EH (cell line): ENCODE data around the gene OR51B5.
A peak's percentile ranks its signal among the peaks of the same experiment; 100 is the strongest.
"Not testable (repeated sequence)": the region's sequence is repeated elsewhere in the genome, so short reads cannot be mapped to it uniquely, and the experiment has no call there.

Source experiments
- DNase-seq: peaks from one replicate; pipeline ENCODE4 v3.0.0-alpha.2; 2015; ENCODE audit warnings: low read depth

Gene OR51B5, protein sequence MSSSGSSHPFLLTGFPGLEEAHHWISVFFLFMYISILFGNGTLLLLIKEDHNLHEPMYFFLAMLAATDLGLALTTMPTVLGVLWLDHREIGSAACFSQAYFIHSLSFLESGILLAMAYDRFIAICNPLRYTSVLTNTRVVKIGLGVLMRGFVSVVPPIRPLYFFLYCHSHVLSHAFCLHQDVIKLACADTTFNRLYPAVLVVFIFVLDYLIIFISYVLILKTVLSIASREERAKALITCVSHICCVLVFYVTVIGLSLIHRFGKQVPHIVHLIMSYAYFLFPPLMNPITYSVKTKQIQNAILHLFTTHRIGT

DNA sequence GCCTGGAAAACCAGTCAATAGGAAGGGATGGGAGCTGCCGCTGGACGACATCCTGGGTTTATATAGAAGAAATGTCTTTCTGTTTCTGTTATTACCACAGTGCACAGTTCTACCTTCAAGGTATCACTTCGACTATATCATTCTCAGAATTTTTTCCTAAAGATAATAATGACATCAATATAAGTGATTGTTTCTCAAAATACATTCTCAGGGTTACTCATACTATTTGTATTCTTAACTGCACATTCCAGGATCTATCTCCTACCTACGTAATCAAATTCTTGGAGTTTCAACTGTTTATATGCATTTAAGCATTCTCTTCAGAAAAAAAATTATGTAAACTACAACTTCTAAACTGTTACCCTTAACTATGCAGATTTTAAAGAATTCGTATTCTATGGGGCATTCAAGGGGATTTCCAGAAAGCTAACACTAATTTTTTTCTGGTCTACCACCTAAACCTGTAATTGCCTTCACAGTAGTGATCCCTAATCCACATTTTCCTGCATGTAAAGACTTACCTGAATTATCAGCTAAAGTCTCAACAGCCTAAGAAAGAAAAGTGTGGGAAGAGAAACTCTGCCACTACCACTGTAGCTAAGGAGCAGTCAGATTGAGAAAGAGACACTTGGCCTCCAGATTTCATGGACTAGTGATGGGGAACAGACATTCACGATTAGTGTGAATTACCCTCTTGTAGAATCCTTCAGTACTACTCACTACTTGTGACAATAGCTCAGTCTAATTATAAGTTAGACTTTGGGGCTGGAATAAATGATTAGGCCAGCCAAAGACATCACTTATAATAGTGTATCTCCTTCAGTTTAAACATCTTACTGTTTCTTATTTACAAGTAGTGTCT lies at the start of gene OR51B5:
Gene OR51B5 (minus strand): TSS at position 51 of the 862 bp plus-strand sequence. CDS start 0 bp downstream, at position 51.
- DNase-seq: peak; percentile 45

DNA sequence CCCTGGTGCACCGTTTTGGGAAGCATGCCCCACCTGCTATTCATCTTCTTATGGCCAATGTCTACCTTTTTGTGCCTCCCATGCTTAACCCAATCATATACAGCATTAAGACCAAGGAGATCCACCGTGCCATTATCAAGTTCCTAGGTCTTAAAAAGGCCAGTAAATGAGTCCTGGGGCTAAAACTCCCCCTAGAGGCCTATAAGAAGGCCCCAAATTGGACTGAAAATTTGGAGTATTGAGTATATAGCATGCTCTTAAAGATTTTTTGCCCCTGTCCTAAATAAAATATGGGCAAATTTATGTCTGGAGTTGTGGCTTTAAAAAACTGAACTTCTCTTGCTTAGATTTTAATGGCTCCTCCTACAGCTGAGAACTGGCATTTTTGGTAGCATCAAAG lies 46.9 kb upstream of the OR51B5 start:
- no peak for DNase-seq

DNA sequence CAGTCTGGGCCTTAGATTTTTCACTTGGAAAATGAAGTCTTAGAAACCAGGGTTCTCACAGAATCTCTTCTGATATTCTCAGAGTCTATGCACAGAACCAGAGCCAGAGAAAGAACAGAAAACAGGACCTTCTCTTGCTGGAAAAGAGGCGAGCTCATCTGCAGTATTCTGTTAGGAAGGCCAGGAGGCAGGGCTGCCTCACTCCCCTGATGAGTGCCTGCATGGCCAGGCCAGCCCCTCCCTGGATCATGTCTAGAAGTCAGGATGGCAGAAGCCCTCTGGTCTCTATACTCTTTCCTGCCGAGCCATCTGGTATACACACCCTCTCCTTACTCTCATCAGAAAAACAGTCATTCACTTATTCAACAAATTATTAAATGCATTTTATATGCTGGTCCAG lies 41.0 kb upstream of the OR51B5 start:
- DNase-seq: no peak

DNA sequence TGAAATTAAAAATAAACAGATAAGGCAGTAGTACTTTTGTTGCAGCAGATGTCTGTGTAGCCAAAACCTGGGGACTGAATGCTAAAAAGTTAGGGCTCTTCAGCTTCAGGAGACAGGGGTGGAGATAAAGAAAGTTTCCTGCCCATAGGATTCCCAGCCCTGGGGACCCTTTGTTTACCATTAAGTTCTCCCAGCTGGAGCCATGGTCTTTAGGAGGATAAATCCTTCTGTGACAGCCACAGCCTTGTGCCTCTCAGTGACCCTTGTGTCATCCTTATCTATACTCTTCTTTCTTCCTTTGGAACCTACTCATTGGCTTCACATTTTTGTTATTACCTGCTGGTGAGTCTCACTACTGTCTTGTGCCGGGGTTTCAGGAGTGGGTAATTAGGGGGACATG lies 40.3 kb upstream of the OR51B5 start, which contains the start of gene OR51M1:
Gene OR51M1 (plus strand): TSS at position 237 of the 400 bp plus-strand sequence. CDS start 5,587 bp downstream, outside the sequence.
- DNase-seq: no peak

DNA sequence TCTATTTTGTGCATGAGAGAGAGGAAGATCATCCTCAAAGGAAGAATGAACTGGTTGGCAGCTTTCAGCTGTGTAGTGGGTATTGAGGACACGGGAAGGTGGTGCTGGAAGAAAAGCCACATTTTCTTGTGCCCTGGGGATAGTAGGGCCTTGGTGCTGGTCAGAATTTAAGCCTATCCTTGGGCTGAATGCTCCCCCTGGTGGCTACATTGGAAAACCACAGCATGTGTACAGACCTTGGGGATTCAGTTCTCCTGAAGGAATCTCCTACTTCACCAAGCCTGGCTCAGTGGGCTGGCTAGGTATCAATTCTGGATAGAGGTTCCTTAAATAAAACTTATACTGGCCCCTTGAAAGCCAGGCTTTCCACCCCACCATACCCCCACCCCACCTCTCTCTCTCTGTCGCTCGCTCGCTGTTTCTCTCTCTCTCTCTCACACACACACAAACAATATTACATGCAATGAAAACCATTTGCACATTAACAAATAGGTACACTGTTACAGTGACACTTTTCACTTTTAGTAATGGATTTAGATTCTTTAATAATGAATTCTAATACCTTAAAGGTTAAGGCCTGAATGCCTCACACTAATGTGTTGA lies 37.5 kb upstream of the OR51B5 start:
- peak; percentile 79 for DNase-seq

DNA sequence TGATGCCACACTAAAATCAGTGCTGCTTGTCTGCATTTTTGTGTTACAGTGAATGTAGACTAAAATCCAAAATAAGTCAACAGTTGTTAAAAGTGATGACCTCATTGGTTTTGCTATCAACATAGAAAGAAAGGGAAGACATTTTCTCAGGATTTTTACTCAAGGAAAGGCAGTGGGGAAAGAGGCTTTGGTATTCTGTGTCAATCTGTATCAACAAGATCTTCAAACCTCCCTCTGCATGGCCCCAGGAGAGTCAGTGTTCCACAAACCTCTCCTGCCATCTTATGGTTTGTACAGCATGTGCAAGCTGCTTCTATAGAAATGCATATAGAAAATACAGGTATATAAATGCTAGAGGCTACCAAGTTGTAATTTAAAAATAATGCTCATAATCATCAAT lies 26.5 kb upstream of the OR51B5 start:
- DNase-seq: peak; percentile 75

DNA sequence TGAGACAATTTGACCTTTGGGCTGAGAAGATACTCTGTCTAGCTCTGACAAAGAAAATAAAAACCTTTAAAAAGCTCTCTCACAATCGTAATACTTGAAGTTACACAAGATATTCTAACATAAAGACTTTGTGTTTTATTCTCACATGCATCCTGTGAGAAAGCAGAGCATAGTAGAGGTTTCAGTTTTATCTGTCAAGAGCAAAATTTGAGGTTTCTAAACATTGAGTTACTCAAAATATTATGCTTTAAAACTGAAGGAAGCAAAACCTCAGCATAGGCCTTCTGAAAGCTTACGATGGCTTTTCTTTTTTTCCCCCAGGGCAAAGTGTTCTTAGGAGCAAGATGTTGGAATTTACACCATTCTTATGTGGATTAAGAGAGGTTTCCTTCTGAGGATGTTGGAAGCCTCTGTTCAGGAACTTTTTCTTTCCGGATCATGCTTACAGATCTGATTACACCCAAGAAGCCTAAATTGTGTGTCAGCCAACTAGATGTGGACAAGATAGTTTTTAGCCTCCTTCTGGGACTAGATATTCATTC lies 25.2 kb upstream of the OR51B5 start:
- DNase-seq: peak; percentile 43

DNA sequence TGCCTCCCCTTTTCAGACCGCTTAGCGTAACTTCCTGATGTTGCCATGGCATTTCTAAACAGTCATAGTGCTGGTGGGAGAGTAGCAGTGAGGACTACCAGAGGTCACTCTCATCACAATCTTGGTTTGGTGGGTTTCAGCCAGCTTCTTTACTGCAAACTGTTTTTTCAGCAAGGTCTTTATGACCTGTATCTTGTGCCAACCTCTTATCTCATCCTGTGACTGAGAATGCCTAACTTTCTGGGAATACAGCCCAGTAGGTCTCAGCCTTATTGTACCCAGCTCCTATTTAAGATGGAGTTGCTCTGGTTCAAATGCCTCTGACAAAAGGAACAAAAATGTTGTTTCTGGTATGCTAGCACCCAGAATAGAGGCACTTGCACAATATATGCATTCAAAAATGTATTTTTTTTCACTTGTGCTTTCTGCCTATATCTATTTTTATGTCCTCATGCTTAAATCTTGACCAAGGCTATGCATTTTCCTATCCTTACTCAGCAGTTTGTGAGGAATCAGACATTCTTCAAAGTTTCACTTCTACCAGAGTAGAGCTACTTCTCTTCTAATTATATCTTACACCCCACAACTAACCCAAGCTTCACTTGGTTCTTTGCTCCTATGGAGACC lies 24.2 kb upstream of the OR51B5 start:
- peak; percentile 95 for DNase-seq

DNA sequence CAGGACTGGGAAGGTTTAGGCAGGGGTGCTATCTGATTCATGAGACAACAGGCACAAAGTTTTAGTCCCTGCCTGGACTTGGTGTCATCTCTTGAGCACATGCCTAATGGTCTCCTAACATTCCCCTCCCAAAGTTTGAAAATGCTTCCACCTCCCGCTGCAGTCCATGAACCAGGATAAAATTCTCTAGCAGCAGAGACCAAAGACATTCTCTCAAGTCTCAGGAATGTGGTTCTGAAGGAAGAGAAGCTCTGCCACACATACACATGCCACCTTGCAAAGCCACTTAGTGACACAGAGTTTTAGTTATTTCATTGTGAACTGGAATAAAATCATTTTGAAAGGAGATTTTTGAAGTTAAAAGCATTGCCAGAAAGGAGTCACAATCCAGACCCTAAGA lies 23.5 kb upstream of the OR51B5 start:
- DNase-seq: peak; percentile 72

DNA sequence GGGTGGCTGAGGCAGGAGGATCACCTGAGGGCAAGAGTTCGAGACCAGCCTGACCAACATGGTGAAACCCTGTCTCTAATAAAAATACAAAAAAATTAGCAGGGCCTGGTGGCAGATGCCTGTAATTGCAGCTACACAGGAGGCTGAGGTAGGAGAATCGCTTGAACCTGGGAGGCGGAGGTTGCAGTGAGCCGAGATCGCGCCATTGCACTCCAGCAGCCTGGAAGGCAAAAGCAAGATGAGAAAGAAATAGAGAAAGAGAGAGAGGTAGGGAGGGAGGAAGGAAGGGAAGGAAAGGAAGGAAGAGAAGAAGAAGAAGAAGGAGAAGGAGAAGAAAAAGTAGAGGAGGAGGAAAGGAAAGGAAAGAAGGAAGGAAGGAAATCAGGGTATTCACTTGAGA lies 23.0 kb upstream of the OR51B5 start:
- not testable (repeated sequence) for DNase-seq

DNA sequence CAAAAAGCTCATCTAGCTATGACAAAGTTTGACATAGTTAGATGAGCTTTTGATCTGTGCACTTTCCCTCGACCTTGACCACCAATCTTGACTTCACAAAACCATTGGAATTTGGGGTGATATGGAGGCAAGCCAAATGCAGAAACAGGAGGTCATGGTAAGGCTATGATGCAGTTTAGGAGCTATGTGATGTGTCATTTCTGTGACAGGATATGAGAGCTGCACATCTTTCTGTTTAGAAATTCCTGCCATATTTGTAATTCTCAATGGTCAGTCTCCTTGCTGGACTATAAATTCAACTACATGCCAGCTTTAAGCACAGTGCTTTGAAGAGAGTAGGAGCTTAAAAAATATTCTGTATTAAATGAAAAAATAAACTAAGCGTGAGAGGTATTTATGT lies 20.9 kb upstream of the OR51B5 start:
- peak; percentile 97 for DNase-seq

DNA sequence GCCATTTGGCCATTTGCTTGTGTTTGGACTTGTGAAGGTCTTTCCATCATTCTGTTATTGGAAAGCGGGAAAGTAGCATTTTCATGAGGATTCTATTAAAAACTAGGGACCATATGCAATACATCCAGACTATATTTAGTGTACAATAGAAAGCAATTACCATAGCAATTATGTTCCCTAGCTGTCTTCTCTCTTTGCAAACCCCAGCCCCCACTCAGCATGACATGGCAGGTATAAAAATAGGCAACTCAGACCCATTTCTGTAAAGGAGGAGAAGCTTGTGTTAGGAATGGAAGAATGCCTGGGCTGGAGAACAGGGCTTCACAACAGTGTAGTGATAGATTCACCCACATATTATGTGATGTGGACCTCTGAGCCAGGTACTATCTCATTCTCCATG lies 20.4 kb upstream of the OR51B5 start:
- peak; percentile 41 for DNase-seq

DNA sequence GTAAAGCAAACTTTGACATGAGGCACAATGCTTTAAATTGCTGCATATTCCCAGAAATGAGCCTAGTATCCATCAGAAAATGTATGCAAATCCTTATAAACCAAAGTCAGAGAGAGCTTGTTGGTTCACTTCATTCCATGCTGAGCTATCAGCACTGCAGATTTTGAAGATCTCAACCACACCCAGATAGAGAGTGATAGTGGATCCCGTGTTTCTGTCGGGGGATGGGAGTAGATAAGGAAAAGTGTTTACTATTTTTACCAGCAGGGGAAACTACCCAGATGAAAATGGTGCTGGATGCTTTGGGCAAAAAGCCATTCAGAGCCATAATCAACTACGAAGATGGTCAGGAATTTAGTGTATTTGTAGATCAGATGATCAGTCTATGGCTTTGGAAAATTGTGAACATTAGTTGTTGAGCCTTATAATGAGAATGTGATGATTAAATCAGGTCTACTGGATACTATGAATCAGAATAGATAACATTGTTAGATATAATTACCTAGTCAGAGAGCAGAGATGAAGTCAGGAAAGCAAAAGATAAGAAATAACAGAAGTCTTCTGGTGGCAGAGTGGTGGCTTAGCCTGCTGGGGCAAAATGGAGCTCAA lies 18.8 kb upstream of the OR51B5 start:
- DNase-seq: peak; percentile 47

DNA sequence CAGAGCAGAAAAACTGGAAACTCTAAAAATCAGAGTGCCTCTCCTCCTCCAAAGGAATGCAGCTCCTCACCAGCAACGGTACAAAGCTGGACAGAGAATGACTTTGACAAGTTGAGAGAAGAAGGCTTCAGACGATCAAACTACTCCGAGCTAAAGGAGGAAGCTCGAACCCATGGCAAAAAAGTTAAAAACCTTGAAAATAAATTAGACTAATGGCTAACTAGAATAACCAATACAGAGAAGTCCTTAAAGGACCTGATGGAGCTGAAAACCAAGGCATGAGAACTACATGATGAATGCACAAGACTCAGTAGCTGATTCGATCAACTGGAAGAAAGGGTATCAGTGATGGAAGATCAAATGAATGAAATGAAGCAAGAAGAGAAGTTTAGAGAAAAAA lies 12.7 kb upstream of the OR51B5 start:
- DNase-seq: not testable (repeated sequence)

DNA sequence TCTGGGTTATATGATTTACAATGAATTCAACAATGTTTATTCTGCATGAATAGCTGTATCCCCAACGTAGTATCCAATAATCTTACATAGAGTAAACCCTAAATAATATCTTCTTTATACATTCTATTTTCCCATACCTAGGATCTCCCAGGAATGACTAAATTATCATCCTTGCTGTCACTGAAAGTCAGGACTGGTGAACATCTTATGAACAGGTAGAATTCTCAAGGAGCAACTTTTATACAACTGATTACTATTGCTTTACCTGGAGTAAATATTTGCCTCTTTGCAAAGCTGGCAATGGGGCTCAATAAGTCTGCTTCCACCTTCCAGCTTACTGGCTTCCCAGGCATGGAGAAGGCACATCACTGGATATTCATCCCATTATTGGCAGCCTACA lies 7.9 kb upstream of the OR51B5 start, which contains the start of gene OR51B6:
Gene OR51B6 (plus strand): TSS at position 301 of the 400 bp plus-strand sequence. CDS start 0 bp downstream, at position 301.
- no peak for DNase-seq

DNA sequence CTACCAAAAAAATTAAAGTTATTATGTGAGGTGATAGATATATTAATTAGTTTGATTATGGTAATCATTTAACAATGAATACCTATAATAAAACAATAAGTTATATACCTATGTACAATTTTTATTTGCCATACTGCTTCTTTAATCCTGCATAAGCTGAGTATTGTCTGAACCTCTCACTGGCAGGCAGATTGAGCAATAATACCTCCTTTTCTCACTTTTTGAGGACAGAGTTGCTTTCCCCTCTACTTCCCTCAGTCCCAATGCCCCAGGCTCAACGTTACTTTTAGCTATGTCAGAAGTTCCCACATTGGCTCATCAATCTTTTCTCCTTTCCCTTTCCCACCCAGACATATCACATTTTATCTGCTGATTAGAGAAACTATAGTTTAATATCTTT lies 6.2 kb upstream of the OR51B5 start:
- no peak for DNase-seq

DNA sequence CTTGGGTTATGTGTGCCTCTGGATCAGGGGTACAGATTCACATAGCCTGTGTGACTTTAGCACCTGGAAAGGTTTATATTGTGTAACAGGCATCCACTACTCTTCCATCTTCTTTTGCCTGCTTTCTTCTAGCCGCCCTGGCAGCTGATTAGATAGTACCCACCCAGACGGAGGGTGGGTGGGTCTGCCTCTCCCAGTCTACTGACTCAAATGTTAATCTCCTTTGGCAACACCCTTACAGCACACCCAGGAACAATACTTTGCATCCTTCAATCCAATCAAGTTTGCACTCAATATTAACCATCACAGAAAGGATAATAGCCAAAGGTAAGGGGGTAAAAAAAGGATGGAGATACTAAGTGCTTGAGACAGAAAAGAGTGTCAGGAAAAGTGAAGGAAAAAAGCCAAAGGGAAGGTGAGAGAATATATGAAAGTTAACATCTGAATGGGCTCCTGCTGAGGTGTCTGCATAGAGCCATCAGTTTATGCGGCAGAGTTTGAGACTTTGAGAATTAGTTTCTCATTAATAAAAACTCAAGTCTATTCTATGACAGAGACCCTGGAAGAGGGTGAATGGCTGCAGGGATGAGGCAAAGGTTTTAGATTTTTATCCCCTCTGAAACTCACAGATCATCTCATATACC lies 5.3 kb upstream of the OR51B5 start:
- no peak for DNase-seq

DNA sequence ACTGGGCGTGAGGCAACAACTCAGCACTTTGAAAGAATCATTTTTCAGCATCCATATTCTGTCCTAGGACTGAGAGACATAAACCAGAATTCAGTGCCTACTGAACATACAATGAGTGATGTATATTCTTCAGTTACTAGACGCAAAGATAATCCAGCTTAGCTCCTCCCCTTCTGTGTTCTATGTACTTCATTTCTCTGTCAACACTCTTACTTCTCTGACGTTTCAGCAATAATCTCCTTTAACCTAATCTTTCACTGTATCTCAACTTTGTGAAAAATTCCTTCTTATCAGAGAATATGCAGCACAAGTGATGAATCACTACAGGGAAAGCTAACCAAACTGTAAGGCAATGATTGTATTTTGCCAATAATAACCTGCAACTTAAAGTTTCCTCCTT lies 2.5 kb upstream of the OR51B5 start:
- DNase-seq: no peak

DNA sequence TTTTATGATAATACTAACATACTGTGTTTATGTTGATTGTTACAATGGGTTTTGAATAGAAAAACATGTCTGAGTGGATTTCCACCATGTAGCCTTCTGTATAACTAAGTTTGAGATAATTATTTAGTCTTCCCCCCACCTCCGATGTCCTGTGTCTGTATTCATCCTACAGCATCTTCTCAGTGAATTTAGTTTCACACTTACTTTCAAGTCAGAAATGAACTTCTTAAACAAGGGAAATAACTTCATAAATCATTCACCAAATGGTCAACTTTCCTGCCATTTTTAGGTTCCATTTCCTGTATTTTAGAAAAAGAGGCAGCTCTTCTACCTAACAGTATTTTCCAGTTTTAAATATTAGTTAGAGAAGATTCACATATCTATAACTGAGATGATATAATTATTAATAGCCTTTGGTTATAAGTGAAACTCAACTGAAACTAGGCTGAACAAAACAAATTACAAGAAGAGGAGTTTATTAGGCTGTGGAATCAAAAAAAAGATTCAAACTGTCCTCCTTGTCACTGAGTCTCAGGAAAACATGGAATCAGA lies 3.5 kb downstream of the OR51B5 start:
- DNase-seq: no peak

DNA sequence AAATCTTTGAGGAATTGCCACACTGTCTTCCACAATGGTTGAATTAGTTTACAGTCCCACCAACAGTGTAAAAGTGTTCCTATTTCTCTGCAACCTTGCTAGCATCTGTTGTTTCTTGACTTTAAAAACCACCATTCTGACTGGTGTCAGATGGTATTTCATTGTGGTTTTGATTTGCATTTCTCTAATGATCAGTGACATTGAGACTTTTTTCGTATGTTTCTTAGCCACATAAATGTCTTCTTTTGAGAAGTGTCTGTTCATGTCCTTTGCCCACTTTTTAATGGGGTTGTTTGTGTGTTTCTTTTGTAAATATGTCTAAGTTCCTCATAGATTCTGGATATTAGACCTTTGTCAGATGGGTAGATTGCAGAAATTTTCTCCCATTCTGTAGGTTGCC lies 6.1 kb downstream of the OR51B5 start:
- not testable (repeated sequence) for DNase-seq

DNA sequence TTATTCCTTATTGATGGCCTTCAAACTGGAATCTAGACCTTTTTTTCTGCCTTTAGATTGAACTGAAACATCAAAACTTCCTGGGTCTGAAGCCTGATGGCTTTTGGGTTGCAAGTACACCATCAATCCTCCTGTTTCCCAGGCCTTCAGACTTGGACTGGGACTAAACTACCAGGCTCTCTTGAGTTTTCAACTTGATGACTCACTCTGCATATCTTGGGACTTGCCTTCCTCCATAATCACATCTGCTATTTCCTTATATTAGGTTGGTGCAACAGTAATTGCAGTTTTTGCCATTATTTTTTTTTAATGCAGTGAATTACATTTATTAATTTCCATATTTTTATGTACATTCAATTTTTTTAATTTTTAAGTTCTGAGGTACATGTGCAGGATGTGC lies 7.0 kb downstream of the OR51B5 start:
- peak; percentile 68 for DNase-seq
